ENCODE measurements around the gene CHRNB1.

CHRNB1 gene

GRCh38 chr17:7478276-7479212, 33.7 kb downstream of the CHRNB1 start (continued):
- no peak for TF ChIP-seq ZNF510 (tag by site-specific recombination; IDR thresholded peaks at IDR 0.05; ENCODE audit: insufficient replicate concordance)
- TF ChIP-seq SCRT1 (tag by site-specific recombination; IDR thresholded peaks at IDR 0.05; ENCODE audit: borderline replicate concordance) = no peak
- no peak for TF ChIP-seq ZNF514 (tag by site-specific recombination; IDR thresholded peaks at IDR 0.05)
- peak; percentile 37; the same call in 1 of the 2 replicates for TF ChIP-seq GLIS1 (tag by site-specific recombination; IDR thresholded peaks at IDR 0.05)
- TF ChIP-seq ZNF19 (tag by site-specific recombination; IDR thresholded peaks at IDR 0.05; ENCODE audit: low read depth) = no peak
- TF ChIP-seq SP2 (tag by site-specific recombination; IDR thresholded peaks at IDR 0.05) = peak; percentile 41
- TF ChIP-seq GLI4 (tag by site-specific recombination; IDR thresholded peaks at IDR 0.05) = no peak
- TF ChIP-seq ZBTB26 (tag by site-specific recombination; optimal IDR thresholded peaks at IDR 0.05) = peak; percentile 36
- TF ChIP-seq EGR2 (tag by site-specific recombination; IDR thresholded peaks at IDR 0.05; ENCODE audit: low read depth) = peak; percentile 21; the same call in 1 of the 2 replicates
- peak; percentile 58; the same call in 1 of the 2 replicates for TF ChIP-seq KLF9 (tag by site-specific recombination; IDR thresholded peaks at IDR 0.05; ENCODE audit: low read depth)
- TF ChIP-seq ZNF701 (tag by site-specific recombination; IDR thresholded peaks at IDR 0.05) = no peak
- TF ChIP-seq ZNF146 (tag by site-specific recombination; IDR thresholded peaks at IDR 0.05) = no peak
- no peak for TF ChIP-seq ZNF174 (tag by site-specific recombination; IDR thresholded peaks at IDR 0.05)
- peak; percentile 94 for TF ChIP-seq ZBTB20 (tag by site-specific recombination; IDR thresholded peaks at IDR 0.05)
- TF ChIP-seq ZNF571 (tag by site-specific recombination; IDR thresholded peaks at IDR 0.05) = no peak
- TF ChIP-seq ZSCAN23 (tag by site-specific recombination; IDR thresholded peaks at IDR 0.05) = no peak
- no peak for TF ChIP-seq ZNF311 (tag by site-specific recombination; IDR thresholded peaks at IDR 0.05; ENCODE audit: borderline replicate concordance)
- TF ChIP-seq ZNF2 (tag by site-specific recombination; IDR thresholded peaks at IDR 0.05) = no peak
- TF ChIP-seq KLF7 (tag by site-specific recombination; IDR thresholded peaks at IDR 0.05; ENCODE audit: borderline replicate concordance) = peak; percentile 51; the same call in 1 of the 2 replicates
- TF ChIP-seq ZBTB10 (tag by site-specific recombination; IDR thresholded peaks at IDR 0.05) = peak; percentile 93
- TF ChIP-seq HIC1 (tag by site-specific recombination; IDR thresholded peaks at IDR 0.05) = peak; percentile 72
- no peak for TF ChIP-seq ZNF366 (tag by site-specific recombination; conservative IDR thresholded peaks at IDR 0.05)
- TF ChIP-seq ZEB2 (tag by site-specific recombination; IDR thresholded peaks at IDR 0.05) = 0 out of 2 replicates have a peak, but pooled peaks have one; percentile 31
- TF ChIP-seq ZSCAN4 (tag by site-specific recombination; IDR thresholded peaks at IDR 0.05) = no peak
- TF ChIP-seq KLF17 (tag by site-specific recombination; IDR thresholded peaks at IDR 0.05) = peak; percentile 92
- no peak for TF ChIP-seq ZNF501 (tag by site-specific recombination; IDR thresholded peaks at IDR 0.05)
